Activated CD4-positive, alpha-beta T cell treated with anti-CD3 and anti-CD28 coated beads, Interleukin-2, amount 50 U/mL, for 16 hours (primary cell): ENCODE results near the gene LIPG.
"Not testable (repeated sequence)": the region's sequence is repeated elsewhere in the genome, so short reads cannot be mapped to it uniquely, and the experiment has no call there.

ENCODE experiments used
- DNase-seq: peaks from one replicate; pipeline ENCODE4 v3.0.0-alpha.2; 2020

LIPG gene

DNA sequence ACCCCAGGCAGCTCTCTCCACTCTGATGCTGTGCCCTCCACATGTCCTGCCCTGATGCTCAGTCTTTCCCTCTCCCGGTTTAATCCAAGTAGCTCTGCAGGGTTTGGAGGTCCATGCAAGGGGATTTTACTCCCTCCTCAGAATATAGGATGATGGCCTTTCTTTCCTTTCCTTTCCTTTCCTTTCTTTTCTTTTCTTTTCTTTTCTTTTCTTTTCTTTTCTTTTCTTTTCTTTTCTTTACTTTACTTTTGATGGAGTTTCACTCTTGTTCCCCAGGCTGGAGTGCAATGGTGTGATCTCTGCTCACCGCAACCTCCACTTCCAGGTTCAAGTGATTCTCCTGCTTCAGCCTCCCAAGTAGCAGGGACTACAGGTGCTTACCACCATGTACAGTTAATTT, 17.7 kb downstream of the LIPG start:
- not testable (repeated sequence) for DNase-seq

DNA sequence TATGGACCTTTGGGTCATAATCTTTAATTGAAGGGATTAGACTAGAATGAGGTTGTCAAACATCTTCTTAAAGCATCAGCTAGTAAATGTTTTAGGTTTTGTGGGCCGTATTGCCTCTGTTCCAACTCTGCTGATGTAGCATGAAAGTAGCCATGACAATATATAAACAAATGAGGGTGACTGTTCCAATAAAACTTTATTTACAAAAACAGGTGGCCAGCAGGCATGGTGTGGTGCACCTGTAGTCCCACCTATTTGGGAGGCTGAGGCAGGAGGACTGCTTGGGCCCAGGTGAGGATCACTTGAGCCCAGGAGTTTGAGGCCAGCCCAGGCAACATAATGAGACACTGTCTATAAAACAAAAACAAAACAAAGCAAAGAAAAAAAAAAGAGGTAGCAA, 18.4 kb downstream of the LIPG start:
- no peak for DNase-seq

DNA sequence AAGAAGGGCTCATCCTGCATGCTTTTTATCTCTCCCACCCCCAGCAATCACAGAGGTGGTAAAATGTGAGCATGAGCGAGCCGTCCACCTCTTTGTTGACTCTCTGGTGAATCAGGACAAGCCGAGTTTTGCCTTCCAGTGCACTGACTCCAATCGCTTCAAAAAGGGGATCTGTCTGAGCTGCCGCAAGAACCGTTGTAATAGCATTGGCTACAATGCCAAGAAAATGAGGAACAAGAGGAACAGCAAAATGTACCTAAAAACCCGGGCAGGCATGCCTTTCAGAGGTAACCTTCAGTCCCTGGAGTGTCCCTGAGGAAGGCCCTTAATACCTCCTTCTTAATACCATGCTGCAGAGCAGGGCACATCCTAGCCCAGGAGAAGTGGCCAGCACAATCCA, 19.5 kb downstream of the LIPG start:
- no peak for DNase-seq

DNA sequence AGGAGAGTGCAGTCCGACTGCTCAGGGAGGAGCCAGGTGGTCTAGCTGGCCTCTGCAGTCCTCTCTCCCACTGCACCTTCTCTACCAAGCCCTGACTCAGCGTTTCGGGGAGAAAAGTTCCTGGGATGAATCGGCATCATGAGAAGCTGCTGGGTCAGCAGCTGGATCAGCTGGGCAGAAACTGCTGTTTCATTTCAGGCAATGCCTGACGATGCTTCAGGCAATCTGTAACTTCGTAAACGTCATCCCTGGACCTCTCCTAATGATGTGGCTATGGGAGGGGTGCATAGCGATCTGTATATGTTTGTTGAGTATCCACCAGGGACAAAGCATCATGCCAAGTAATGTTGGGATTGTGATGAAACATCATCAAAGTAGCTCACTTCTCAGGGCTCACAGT, 20.7 kb downstream of the LIPG start:
- no peak for DNase-seq

DNA sequence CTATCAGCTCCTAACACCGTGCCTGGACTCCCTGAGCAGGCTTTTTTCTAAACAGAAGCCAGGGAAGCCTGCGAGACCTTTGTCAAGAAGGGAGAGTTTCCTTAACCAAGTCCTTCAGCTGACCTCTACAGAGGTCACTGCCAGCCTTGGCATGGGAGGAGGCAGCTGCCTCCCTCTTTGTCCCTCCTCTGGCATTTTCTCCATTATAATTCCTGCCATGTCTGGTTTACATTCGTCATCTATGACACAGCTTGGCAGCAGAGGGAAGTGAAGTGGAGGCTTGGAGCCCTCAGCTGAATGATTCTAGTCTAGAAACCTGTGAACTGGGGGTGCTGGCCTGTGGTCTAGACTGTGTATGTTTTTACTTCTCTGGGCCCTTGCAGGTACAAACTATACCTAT, 22.5 kb downstream of the LIPG start:
- DNase-seq: no peak

DNA sequence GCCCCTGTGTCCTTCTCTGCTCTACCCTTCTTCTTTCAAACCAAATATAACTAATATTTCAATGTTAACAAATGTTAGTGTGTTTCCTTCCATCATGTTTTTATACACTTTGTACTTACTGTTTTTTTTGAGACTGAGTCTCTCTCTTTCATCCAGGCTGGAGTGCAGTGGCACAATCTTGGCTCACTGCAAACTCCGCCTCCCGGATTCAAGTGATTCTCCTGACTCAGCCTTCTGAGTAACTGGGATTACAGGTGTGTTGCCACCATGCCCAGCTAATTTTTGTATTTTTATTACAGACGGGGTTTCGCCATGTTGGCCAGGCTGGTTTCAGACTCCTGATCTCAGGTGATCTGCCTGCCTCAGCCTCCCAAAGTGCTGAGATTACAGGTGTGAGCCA, 23.1 kb downstream of the LIPG start:
- not testable (repeated sequence) for DNase-seq

DNA sequence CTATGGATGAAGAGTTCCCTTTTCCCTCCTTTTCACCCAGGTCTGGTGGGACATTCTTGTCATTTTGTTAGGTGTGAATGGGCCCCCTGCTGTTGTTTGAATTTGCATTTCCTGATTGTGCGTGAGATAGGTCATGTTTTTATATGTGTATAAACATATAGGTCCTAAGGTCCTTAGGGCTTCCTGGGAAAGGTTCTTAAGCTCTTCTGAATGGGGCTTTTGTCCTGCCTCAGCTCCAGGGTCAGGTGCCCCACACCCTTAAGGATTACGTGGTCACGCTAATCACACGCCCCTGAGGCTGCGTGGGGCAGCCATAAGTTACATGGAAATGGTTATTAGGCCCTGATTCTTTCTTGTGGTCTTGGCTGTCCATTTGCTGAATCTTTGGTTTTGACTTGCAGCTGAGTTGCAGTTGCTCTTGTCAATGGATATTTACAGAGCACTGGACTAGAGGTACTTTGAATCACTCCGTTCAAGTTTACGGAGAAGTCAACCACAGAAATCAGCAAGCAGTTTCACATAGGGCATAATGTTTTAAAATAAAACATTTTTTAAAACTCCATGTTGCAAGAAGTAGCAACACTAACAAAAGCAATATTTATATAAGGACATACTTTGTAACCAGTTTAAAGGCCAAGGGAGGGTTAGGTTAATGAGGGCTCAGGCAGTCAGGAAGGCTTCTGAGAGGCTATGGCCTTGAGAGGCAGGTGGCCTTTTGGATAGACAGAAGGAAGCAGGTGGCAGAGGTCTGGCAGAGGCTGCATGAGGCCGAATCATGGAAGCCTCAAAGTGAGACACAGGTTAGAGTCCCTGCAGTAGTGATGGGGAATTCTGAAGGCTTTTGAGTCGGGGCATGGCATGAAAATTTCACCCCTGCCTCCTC, 24.2 kb downstream of the LIPG start:
- no peak for DNase-seq

DNA sequence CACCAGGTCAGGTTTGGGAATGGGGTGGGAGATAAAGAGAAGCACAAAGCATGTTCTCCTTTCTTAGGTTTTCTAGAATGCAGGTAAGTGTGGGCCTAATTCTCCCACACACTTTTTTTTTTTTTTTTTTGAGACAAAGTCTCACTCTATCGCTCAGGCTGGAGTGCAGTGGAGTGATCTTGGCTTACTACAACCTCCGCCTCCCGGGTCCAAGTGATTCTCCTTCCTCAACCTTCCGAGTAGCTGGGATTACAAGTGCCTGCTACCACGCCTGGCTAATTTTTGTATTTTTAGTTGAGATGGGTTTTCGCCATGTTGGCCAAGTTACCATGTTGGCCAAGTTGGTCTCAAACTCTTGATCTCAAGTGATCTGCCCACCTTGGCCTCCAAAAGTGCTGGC, 26.3 kb downstream of the LIPG start:
- no peak for DNase-seq

DNA sequence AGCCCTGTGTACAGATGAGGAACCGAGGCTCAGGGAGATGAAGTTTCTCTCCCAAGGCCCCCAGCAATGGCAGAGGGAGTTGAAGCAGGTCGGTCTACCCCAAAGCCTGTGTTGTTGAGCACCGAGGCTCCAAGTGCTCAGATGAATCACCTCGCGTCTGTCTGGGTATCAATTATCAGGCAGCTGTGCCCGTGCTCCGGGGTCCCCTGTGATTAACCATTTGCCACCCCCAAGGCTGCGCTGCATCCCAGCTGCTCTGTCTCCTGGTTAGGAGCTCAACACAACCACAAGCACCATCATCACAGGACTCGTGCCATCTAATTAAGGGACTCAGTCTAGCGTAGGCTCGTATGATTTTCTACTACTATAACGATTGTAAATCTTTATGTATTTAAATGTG, 27.1 kb downstream of the LIPG start:
- no peak for DNase-seq

DNA sequence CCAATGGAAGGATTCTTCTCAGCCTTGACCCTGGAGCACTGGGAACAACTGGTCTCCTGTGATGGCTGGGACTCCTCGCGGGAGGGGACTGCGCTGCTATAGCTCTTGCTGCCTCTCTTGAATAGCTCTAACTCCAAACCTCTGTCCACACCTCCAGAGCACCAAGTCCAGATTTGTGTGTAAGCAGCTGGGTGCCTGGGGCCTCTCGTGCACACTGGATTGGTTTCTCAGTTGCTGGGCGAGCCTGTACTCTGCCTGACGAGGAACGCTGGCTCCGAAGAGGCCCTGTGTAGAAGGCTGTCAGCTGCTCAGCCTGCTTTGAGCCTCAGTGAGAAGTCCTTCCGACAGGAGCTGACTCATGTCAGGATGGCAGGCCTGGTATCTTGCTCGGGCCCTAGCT, 28.8 kb downstream of the LIPG start:
- no peak for DNase-seq

DNA sequence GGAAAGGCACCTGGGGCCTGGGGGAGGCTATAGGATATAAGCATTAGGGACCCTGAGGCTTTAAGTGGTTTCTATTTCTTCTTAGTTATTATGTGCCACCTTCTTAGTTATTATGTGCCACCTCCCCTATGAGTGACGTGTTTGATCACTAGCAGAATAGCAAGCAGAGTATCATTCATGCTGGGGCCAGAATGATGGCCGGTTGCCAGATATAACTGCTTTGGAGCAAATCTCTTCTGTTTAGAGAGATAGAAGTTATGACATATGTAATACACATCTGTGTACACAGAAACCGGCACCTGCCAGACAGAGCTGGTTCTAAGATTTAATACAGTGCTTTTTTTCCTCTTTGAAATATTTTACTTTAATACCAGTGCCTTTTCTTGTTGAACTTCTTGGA, 29.4 kb downstream of the LIPG start:
- no peak for DNase-seq

DNA sequence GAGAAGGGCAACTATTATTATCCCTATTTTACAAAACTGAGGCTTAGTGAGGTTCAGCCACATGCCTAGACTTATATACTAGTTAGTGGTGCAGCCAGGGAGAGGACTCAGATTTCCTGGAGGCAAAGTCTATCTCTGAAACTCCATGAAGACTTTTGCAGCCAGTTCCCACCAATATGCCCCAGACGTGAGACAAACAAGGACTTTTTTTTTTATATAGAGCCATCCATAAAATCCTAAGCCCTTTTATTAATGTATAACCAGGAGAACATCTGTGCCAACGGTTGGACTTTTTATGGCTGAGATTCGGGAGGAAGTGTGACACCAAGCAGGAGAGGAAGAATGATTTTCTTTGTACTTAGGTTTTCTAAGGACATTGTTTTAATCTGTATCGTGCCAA, 29.9 kb downstream of the LIPG start:
- DNase-seq: no peak

DNA sequence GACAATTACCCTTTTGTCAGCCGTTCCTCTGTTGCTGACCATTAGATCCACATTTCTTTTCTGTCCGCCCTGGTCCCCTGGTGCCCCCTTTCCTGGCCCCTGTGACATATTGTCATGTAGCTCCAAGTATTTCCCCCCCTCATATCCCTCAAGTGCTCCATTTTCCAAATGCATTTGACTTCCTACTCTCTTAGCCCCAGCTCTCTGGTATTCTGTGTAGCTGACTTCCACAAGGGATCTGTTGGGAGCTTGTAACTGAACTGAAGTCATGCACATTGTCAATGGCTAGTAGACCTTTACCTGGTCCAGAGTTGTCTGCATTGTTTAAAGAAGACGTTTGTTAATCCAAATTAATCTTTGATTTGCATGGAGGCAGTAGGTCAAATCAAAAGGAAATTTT, 34.8 kb downstream of the LIPG start:
- no peak for DNase-seq

DNA sequence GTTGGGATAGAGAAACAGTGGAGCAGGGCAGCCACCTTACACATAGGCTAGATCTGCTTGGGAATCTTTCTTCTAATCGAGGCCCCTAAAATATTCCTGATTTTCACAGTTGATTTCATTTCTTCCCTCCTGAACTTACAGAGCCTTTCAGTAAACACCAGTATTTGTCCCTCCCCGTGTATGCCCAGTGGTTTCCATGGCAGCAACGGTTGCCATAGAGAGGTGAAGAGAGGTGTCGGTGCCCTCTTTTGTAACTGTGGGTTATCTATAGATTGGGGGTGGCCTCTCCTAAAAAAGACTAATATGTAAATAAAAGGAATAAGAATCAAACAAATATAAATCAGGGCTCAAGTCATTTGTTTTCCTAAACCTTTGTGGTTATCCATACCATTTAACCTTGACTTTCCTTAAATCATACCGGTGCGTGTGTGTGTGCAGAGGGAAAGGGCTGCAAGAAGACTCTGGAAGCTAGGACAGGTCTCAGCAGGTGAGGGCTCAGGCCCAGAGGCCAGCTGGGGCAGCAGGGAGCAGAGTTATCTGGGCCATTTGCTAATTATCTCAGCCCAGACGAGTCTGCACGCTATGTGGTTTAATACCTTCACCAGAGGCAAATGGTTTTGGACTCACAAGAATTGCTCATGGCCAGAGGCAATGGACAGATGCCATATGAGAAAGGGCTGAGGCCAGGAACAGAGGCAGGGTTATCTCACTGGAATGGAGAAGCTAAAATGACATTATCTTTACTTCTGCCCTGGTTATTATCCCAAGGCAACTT, 35.5 kb downstream of the LIPG start:
- DNase-seq: no peak

DNA sequence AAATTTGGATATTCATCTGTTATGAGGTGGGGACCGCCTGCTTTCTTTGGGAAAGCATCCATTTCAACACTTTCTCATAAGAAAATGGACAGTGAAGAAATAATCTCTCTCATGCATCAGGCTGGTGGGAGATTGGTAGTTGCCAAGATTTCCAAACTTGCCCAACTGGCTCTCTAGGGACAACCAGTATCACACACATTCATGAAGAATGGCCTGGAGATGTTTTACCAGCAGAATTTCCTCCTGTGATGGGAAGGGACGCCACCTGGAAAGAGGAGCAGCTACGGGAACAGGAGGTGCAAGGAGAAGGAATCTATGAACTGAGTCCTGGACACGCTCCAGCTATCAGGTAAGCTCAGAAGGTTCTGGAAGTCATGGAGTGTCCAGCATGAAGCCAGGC, 39.4 kb downstream of the LIPG start:
- DNase-seq: no peak

DNA sequence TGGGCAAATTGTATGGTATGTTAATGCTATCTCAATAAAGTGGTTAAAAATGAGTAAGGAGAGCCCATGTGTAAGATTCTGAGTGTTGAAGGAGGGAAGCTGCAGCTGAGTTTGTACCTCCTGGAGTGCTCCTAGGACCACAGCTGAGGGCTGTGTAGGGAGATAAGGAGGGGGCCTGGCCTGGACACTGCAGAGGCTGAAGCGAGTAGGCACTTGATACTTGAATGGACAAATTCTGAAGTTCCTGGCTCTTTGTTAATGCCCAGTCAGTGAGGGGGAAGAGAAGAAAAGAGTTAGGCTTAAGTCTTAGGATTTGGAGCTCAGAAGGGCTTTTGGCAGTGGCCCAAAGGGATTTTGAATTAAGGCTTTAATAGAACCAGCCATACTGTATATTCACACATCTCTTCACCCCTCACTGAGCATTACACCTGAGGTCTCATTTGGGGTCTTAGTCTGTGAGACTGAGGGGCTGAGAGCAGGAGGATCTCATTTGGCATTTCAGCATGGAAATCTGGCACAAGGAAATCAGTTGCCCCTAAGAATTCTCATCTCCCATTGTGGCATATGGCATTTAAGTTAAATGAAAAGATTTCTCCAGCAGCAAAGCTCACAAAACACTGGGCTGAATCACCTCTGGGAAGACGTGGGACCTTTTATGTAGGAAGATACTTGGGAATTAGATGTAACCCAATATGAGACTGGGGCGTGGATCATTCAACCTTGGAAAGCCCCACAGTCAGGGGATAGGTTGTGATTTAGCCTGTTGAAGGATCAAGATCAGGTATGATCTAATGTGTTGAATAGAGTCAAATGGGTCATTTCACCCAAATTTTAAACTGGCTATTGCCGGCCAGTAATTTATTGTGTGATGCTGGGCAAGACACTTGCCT, 46.8 kb downstream of the LIPG start:
- no peak for DNase-seq

DNA sequence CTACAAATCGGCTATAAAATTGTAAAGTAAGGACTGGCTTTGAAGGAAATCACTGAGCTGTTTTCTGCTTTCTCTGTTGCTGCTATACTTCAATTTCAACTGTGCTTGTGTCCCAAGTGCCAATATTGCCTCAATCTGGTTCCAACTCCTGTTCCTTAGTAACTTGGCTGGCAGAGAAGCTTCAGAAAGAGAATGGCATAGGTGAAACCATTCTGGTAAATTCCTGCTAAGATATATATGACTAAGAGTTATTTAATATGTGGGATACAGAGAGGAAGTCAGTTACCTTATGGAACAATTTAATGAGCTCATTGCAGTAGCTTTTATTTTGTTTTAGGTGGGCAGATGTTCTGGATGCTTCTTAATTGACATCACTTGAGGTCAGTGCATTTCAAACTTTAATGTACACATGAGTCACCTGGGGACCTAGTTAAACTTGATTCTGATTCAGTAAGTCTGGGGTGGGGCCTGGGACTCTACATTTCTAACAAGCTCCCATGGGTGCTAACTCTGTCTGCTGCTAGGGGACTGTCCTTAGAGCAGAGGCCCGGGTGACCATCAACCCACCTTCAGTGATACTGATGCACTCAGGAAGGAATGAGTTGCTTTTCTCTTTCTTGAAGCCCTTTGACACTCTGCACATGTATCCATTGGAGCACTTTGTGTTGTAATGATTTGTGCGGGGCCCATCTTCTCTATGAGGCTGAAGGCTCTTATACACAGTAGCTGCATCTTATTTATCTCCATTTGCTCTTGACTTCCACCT, 47.6 kb downstream of the LIPG start:
- DNase-seq: no peak

DNA sequence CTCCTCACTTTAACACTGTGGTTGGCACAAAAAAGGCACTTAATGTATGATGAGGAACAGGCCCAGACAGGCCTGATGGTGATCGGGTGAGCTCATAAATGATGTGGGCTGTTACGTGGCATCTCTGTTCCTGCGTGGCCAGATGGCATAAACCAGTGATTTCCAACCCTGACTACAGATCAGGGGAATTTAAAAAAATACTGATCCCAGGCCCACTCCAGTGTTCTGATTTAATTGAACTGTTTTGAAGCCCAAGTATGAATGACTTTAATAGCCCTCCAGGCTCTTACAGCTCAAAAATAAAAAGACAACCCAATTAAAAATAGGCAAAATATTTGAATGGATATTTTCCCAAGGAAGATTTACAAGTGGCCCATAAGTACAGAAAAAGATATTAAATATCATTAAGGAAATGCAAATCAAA, 48.2 kb downstream of the LIPG start:
- DNase-seq: no peak

DNA sequence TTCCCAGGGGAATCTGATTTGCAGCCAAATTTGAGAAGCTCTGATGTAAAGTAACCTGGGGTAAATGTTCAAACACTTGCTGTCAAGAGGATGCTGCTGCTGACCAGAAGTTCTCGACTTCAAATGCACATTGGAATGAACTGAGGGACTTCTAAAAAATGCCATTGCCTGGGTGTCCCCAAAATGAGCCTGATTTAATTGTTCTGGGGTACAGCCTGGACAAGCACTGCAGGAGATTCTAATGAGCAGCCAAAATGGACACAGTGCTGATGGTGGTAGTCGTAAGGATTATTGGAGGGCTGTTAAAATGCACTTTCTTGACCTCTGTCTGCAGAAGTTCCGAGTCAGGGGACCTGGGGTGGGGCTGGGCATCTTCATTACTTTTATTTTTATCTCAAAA, 49.5 kb downstream of the LIPG start:
- DNase-seq: no peak

DNA sequence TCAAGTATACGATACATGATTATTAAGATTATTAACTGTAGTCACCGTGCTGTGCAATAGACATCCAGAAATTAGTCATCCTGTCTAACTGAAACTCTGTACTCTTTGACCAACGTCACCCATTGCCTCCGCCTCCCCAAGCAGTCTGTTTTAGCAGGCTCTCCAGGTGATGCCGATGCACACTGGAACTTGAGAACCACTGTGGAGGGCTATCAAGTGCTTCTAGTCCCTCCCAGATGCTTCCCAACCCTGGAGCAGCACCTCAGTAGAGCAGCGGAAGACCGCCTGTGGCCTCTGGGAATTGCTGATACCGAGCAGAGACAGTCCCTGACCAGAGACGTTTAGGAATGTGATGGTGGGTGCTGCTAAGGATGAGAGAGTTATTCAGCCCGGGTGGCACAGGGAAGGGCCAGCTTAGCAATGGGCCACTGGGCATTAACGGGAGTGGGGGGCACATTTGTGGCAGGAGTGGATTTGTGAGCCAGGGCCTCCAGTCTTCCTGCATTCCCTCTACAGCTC, 50.7 kb downstream of the LIPG start:
- DNase-seq: peak; percentile 5

DNA sequence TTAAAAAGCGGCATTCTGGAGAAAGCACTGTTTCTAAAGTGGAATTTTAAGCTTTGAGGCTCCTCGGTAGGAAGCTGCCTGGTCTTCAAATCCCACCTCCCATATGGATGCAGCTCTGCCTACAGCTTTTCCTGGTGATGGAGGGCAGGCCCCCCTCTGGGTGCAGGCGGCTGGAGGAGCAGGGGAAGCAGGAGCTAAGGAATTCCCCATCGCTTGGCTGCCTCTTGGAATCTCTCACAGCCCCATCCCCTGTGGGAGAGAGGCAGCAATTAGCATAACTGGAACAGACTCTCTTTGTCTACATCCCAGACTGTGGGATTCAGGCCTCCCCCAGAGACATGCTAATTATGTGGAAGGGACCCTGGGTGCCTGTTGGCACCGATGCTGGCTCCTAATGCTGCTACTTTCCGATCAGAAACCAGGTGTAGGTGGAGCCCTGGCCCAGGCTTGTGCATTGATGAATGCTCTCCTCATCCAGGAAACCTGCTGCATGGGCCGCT, 51.3 kb downstream of the LIPG start:
- DNase-seq: no peak

DNA sequence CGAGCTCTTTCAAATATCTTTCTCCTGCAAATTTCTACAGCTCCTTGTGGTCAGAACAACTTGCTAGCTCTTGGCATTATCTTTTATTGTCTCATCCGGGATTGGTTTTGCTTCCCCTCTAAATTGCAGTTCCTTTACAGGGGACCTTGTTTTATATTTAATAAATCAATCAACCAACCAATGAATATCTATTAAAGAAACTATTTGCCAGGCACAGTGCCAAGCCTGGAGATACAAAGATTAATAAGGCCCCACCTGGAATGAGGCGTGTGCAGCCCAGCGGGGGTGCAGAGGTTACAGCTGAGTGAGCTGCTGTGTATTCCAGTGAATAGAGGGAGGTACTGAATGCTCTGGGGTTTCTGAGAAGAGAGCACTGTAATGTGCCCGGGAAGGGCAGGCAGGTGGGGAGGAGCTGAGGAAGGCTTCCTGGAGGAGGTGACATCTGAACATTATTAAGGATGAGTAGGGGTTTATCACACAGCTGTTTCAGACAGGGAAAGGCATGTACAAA, 51.8 kb downstream of the LIPG start:
- DNase-seq: no peak
